RWPE1 (cell line): ENCODE measurements around the gene FRMD4A.

Experiments used
- CTCF ChIA-PET: fragments of 350-600 bp; sonication (Branson Sonifier 250); formaldehyde crosslinking; extraction: SDS; loops from one replicate; lab custom pipeline; 2021; lab: Yijun Ruan, JAX
- POLR2A ChIA-PET: fragments of 400-600 bp; formaldehyde crosslinking; extraction: SDS; loops from one replicate; lab custom pipeline; 2020; ENCODE audit warnings: antibody characterized with exemption; ENCODE audit not compliant: low non-redundant PET; lab: Yijun Ruan, JAX
- DNase-seq: peaks from one replicate; pipeline ENCODE4 v3.0.0; 2012; ENCODE audit warnings: low spot score
- H3K27ac ChIP-seq: fragments of 450-650 bp; 2 replicates; pipeline ENCODE4 v1.5.1; 2017
- CTCF ChIP-seq: fragments of 450-650 bp; conservative IDR thresholded peaks from 2 replicates; pipeline ENCODE4 v1.5.1; 2017; ENCODE audit warnings: low read depth, mild to moderate bottlenecking

FRMD4A gene

GRCh38 chr10:14162061-14162460, 168.7 kb downstream of the FRMD4A start:
- DNase-seq: no peak
- no peak overlapping the region for H3K27ac ChIP-seq
- CTCF ChIA-PET: no interaction called here
- POLR2A ChIA-PET: no interaction called here
- TF ChIP-seq CTCF: no peak

GRCh38 chr10:14160299-14160698, 170.4 kb downstream of the FRMD4A start:
- POLR2A ChIA-PET: no interaction called here
- no peak for TF ChIP-seq CTCF
- CTCF ChIA-PET: no interaction called here
- no peak overlapping the region for H3K27ac ChIP-seq
- no peak for DNase-seq

GRCh38 chr10:14158575-14158974, 172.1 kb downstream of the FRMD4A start:
- ChIA-PET POLR2A (no interaction called here), CTCF (interaction anchor here (0.7 kb wide), 1 partner anchor 101 kb away, joined by 5 read pairs; no protein-coding TSS in a partner anchor)
- no peak for TF ChIP-seq CTCF
- DNase-seq: no peak
- H3K27ac ChIP-seq: no peak overlapping the region

GRCh38 chr10:14156104-14156503, 174.6 kb downstream of the FRMD4A start:
- POLR2A ChIA-PET: no interaction called here
- TF ChIP-seq CTCF: no peak
- no peak for DNase-seq
- no peak overlapping the region for H3K27ac ChIP-seq
- CTCF ChIA-PET: interaction anchor here (0.6 kb wide), 1 partner anchor 750 kb away, joined by 3 read pairs; no protein-coding TSS in a partner anchor

- DNase-seq: no peak
- CTCF ChIA-PET: no interaction called here
- no peak for TF ChIP-seq CTCF
- H3K27ac ChIP-seq: no peak overlapping the region
- POLR2A ChIA-PET: no interaction called here
These were observed 177.1 kb downstream of the FRMD4A start for GRCh38 chr10:14153570-14154055.

GRCh38 chr10:14151571-14151970, 179.2 kb downstream of the FRMD4A start:
- CTCF ChIA-PET: no interaction called here
- H3K27ac ChIP-seq: no peak overlapping the region
- no peak for TF ChIP-seq CTCF
- POLR2A ChIA-PET: no interaction called here
- DNase-seq: no peak
